EL (cell line): ENCODE measurements around the gene COL7A1.

Source experiments
- DNase-seq: peaks from one replicate; pipeline ENCODE4 v3.0.0-alpha.2; 2016

COL7A1 gene

GRCh38 chr3:48587686-48588085 is 7.4 kb downstream of the COL7A1 start:
- DNase-seq, result no peak

GRCh38 chr3:48585411-48585810 is 9.7 kb downstream of the COL7A1 start:
- DNase-seq, result no peak

GRCh38 chr3:48584836-48585235 is 10.3 kb downstream of the COL7A1 start:
- no peak for DNase-seq

DNA sequence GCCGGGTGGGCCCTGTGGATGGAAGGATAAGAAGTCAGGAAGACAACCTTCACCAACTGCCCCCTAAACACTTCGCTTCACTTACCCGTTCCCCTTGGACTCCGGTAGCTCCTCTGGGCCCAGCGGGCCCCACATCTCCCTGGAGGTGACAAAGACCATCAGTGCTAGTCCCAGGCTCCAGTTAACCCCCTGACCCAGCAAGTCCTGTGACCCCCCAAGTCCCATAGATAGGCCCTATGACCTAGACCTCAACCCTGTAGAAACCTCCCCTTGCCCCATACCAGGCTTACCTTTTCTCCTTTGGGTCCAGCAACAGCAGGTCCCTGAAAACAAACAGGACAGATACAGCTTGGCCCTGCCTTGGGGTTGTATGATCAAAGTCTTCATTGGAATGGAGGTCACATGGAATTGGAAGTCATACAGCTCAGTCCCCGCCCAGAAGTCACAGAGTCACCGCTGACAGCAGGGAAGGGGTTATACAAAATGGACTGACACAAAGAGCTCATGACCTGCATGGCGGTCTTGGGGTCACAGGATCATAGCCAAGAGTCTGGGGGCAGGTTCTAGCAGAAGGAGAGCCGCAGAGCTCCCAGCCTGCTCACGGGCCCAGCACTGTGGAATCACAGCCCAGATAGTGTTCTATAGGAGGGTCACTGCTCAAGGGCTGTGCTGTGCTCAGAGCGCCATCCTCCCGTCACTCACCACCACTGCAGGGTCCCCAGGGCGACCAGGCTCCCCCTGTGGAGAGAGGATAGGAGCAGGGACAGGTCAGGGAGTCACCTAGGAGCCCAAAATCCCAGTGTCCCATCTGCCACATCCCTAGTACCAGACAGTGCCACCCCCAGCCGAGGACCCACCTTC is 13.3 kb downstream of the COL7A1 start:
- no peak for DNase-seq

DNA sequence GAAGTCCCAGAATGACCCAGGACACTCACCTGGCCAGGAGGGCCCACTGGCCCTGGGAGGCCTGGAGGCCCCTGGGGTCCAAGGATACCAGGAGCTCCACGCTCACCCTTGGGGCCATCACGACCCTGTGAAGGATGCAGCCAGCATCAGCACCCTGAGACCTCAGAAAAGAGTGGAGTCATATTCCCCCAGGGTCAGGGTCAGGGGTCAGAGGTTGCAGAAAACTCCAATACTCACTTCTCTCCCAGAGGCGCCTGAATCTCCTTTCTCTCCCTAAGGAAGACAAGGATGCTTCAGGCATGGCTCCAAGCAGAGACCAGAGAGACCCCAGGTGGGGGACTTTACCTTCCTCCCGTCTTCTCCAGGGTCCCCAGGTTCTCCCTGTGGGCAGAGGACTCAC is 18.5 kb downstream of the COL7A1 start:
- DNase-seq, result no peak

GRCh38 chr3:48575366-48575765 is 19.8 kb downstream of the COL7A1 start:
- DNase-seq, result no peak

- DNase-seq, result no peak
Observed at GRCh38 chr3:48573973-48574585, 21.1 kb downstream of the COL7A1 start.

DNA sequence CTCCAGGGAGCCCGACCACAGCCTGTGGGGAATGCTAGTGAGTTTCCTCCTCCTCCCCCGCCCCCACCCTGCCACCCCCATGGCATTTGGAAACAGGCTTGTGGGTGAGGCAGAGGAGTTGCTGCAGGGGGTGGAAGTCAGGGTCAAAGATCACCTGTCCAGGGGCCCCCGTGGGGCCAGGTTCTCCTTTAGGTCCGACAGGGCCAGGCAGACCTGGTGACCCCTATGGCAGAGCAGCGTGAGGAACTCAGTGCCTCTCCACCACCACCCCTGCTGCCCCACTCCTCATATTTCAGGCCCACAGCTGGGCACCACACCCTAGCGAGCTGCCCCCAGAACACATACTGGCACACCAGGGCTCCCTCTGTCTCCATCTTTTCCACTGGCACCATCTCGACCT is 22.6 kb downstream of the COL7A1 start:
- DNase-seq, result no peak

- DNase-seq, result no peak
Observed at GRCh38 chr3:48571938-48572337, 23.2 kb downstream of the COL7A1 start.

DNA sequence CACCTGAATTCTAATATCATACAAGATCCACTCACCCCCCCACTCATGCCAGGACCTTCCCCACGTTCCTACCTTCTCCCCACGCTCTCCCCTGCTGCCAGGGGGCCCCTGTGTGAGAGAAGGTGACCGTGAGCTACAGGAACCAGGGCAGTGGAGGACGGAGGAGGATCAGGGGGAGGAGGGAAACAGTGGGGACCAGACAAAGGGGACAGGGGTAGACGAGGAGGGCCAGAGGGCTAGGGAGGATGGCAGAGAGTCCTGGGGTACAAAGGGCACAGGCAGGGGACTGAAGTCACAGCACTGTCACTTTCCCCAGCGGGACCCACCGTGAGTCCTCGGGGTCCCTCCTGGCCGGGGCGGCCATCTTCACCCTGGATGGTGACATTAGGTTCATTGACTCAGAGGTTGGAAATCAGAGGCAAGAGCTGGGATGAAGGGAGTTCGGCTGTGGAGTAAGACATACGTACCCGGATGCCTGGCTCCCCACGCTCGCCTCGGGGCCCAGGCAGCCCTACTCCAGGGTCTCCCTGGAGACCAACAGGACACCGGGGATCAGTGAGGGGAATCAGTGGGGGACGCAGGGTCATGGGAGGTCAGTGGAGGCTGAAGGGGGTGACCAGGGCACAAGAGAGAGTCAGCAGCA is 25.2 kb downstream of the COL7A1 start:
- DNase-seq, result no peak

- DNase-seq, result no peak
Observed at GRCh38 chr3:48569400-48569799, 25.7 kb downstream of the COL7A1 start.

- DNase-seq, result no peak
Observed at GRCh38 chr3:48568476-48568875, 26.7 kb downstream of the COL7A1 start.

DNA sequence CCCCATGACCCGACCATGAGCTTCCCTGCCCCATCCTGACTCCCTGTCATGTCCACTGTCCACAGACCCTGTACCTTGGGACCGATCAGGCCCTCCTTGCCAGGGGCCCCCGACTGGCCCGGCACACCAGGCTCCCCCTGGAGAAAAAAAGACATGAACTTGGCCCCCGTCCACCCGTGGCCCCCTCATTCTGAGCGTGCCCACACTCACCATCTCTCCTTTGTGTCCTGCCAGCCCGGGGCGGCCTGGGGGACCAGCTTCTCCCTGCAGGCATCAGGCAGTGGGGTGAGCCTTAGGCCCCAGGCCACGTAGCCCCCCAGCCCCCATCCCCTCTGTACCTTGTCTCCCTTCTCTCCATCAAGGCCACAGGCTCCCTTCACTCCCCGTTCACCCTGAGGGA is 27.6 kb downstream of the COL7A1 start:
- DNase-seq, result no peak

DNA sequence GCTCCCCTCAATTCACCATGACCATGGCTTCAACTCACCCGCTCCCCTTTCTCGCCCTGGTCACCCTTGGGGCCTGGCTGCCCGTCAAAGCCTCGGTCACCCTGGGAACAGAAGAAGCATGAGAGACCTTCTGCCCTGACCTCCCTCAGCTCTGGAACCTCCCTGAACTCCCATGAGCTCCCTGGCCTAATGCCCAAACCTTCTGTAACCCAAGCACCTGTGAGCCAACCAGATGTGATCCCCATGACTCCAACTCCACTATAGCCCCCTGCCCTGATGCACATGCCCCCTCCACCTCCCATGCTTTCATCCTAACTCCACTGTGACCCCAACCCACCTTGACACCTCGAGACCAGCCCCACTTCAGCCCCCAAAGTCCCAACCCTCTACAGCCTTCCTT is 28.0 kb downstream of the COL7A1 start:
- no peak for DNase-seq

GRCh38 chr3:48566401-48566760 is 28.7 kb downstream of the COL7A1 start:
- no peak for DNase-seq

GRCh38 chr3:48565591-48566400 is 29.3 kb downstream of the COL7A1 start:
- peak; percentile 86 for DNase-seq

GRCh38 chr3:48565186-48565585 is 29.9 kb downstream of the COL7A1 start:
- no peak for DNase-seq

DNA sequence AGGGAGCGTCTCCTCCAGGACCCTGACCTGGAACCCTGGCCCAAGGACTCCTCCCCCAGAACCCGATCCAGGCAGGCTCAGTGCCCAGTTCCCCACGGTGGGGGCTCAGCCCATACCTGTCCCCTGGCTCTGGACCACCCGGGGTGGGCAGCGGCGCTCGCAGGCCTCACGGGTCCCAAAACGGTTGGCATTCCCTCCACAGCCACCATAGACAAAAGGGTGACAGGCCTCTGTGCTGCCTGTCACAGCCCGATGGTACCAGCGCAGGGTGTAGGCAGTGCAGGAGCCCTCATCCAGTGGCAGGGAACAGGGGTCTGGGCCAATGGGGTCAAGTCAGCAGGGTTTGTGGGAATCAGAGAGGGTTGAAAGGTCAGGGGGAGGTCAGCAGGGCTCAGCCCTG is 30.5 kb downstream of the COL7A1 start:
- no peak for DNase-seq

- DNase-seq, result peak; percentile 91
Observed at GRCh38 chr3:48564022-48564421, 31.1 kb downstream of the COL7A1 start.

- no peak for DNase-seq
Observed at GRCh38 chr3:48563382-48563918, 31.7 kb downstream of the COL7A1 start, which contains the start of gene UCN2. TSS of gene UCN2 (minus strand) at chr3:48563781. CDS start at chr3:48563124, 657 bp downstream.

- DNase-seq, result no peak
Observed at GRCh38 chr3:48562367-48563095, 32.6 kb downstream of the COL7A1 start.
